SJCRH30 (cell line): Measurements from ENCODE around the gene PEX7. TPM values are rescaled to one million over a fixed set of nuclear protein-coding genes. Genes with fewer than 3 reads are reported as not detected.
A peak's percentile ranks its signal among the peaks of the same experiment; 100 is the strongest.
"Not testable (repeated sequence)": the region's sequence is repeated elsewhere in the genome, so short reads cannot be mapped to it uniquely, and the experiment has no call there.

Experiments used
- DNase-seq, 2 experiments: peaks; one replicate each; pipeline ENCODE4 v3.0.0-alpha.2; 2015 to 2020
- H3K27ac ChIP-seq: fragments of 250-450 bp; sonication (Bioruptor Pico); 2 replicates; pipeline ENCODE4 v1.5.1; 2020; ENCODE audit warnings: mild to moderate bottlenecking, moderate library complexity
- H3K27me3 ChIP-seq: fragments of 250-450 bp; sonication (Bioruptor Pico); 2 replicates; pipeline ENCODE4 v1.5.1; 2020; ENCODE audit warnings: mild to moderate bottlenecking, moderate library complexity
- H3K36me3 ChIP-seq: fragments of 250-450 bp; sonication (Bioruptor Pico); 2 replicates; pipeline ENCODE4 v1.5.1; 2020; ENCODE audit warnings: mild to moderate bottlenecking, moderate library complexity
- H3K4me1 ChIP-seq: fragments of 250-450 bp; sonication (Bioruptor Pico); 2 replicates; pipeline ENCODE4 v1.5.1; 2020; ENCODE audit warnings: mild to moderate bottlenecking, moderate library complexity
- H3K4me3 ChIP-seq: fragments of 250-450 bp; sonication (Bioruptor Pico); 2 replicates; pipeline ENCODE4 v1.5.1; 2020; ENCODE audit warnings: mild to moderate bottlenecking, moderate library complexity
- H3K9me3 ChIP-seq: fragments of 250-450 bp; sonication (Bioruptor Pico); replicated peaks from 2 replicates; pipeline ENCODE4 v1.5.1; 2020; ENCODE audit warnings: mild to moderate bottlenecking, moderate library complexity
- total RNA-seq: library from RNA; depleted of rRNA; stranded (reverse); fragments of >200 nt; shearing (Covaris generic); gene quantifications from 2 replicates; pipeline ENCODE4 v1.2.3, GENCODE V29; 2014

PEX7 gene
- total RNA-seq, 1 experiment from 2014 or later = 3.6 TPM

GRCh38 chr6:136889271-136890193, 67.1 kb downstream of the PEX7 start:
- Histone ChIP-seq H3K4me1 (peaks cover 31% of the 10 kb centered on the region), H3K27me3 (no peaks in the 10 kb centered on the region), H3K27ac (peak overlapping the region; percentile 87), H3K9me3 (no peaks in the 10 kb centered on the region), H3K4me3 (peak overlapping the region; percentile 9; the same call in 1 of the 2 replicates), H3K36me3 (no peaks in the 10 kb centered on the region)
- DNase-seq = peak in 1 of 2 experiments; percentile 53

DNA sequence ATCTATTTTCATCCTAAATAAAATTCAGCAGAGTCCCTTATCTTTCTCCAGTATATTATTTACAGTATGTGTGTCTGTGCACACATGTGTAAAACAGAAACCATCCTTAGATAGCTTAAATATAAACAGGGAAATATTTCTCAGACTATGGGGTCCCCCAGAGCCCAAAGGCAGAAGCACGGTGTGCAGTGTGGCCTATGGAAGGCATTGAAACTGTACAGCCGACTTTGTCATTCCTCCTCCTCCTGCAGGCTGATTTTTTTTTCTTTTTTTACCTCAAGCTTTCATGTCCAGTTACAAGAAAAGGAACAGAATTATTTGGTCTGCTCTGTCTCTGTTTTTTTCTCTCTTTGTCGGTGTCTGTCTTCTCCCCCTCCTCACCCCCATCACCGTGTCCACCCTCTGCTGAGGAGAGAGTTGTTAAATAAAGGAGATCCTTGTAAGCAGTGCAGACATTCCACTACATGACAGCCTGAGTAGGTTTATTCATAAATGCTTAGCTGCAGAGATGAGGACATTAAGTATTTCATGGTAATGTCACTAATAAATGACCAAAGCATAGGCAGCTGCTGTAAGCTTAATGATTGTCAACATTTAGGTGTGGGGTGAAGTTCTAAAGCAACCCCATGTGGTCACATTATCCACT, 67.9 kb downstream of the PEX7 start:
- Histone ChIP-seq H3K27ac (peak overlapping the region; percentile 87), H3K4me1 (peaks cover 32% of the 10 kb centered on the region), H3K27me3 (no peaks in the 10 kb centered on the region), H3K36me3 (no peaks in the 10 kb centered on the region), H3K4me3 (peak overlapping the region; percentile 9; the same call in 1 of the 2 replicates), H3K9me3 (no peaks in the 10 kb centered on the region)
- peak in 1 of 2 experiments; percentile 52 for DNase-seq

GRCh38 chr6:136890986-136891385, 68.6 kb downstream of the PEX7 start:
- Histone ChIP-seq H3K9me3 (no peaks in the 10 kb centered on the region), H3K27ac (peak overlapping the region; percentile 87; the same call in 1 of the 2 replicates), H3K4me1 (peaks cover 39% of the 10 kb centered on the region), H3K4me3 (no peak overlapping the region), H3K27me3 (no peaks in the 10 kb centered on the region), H3K36me3 (no peaks in the 10 kb centered on the region)
- peak in 1 of 2 experiments; percentile 4 for DNase-seq

GRCh38 chr6:136893187-136893586, 70.8 kb downstream of the PEX7 start:
- Histone ChIP-seq H3K27me3 (no peaks in the 10 kb centered on the region), H3K27ac (no peak overlapping the region), H3K4me1 (peaks cover 40% of the 10 kb centered on the region), H3K4me3 (no peak overlapping the region), H3K36me3 (no peaks in the 10 kb centered on the region), H3K9me3 (no peaks in the 10 kb centered on the region)
- DNase-seq = no peak

- H3K9me3 ChIP-seq = no peaks in the 10 kb centered on the region
- peak in 1 of 2 experiments; percentile 5 for DNase-seq
- H3K4me1 ChIP-seq = peaks cover 15% of the 10 kb centered on the region
- H3K27me3 ChIP-seq = no peaks in the 10 kb centered on the region
- H3K36me3 ChIP-seq = no peaks in the 10 kb centered on the region
- no peak overlapping the region for H3K4me3 ChIP-seq
- no peak overlapping the region; the same call in 1 of the 2 replicates for H3K27ac ChIP-seq
These were observed 73.5 kb downstream of the PEX7 start for GRCh38 chr6:136895901-136896300.

DNA sequence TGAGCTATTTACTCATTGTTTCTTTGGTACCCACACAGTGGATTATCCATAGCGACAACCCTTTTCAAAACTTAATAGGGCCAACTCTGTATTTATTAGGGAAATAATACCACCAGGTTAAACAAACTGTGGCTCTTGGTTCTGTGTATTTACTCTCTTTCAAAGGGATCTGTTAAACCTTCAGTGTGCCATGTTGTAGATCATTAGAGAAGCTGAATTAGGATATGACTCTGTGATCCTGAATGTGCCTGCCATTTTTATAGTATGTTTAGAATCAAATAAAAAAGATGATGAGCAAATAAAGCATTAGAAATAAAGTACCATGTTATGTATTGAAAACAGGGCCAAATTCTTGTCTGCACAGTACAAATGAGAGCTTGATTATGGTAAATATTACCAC, 74.7 kb downstream of the PEX7 start:
- Histone ChIP-seq H3K27ac (no peak overlapping the region), H3K9me3 (no peaks in the 10 kb centered on the region), H3K4me3 (no peak overlapping the region), H3K4me1 (peaks cover 14% of the 10 kb centered on the region), H3K27me3 (no peaks in the 10 kb centered on the region), H3K36me3 (no peaks in the 10 kb centered on the region)
- DNase-seq = no peak

- Histone ChIP-seq H3K36me3 (peaks cover 3% of the 10 kb centered on the region), H3K4me3 (no peak overlapping the region), H3K4me1 (peaks cover 4% of the 10 kb centered on the region), H3K27me3 (no peaks in the 10 kb centered on the region), H3K9me3 (no peaks in the 10 kb centered on the region), H3K27ac (no peak overlapping the region)
- DNase-seq = no peak
These were observed 78.9 kb downstream of the PEX7 start for GRCh38 chr6:136901212-136901784.

DNA sequence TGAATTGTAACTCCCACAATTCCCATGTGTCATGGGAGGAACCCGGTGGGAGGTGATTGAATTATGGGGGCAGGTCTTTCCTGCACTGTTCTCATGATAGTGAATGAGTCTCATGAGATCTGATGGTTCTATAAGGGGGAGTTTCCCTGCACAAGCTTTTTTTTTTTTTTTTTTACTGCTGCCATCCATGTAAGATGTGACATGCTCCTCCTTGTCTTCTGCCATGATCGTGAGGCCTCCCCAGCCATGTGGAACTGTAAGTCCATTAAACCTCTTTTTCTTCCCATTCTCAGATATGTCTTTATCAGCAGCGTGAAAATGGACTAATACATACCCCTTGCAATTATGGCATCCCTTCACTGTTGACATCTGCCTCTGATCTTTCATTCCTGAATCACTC, 82.1 kb downstream of the PEX7 start:
- H3K27ac ChIP-seq, H3K4me1 ChIP-seq, H3K9me3 ChIP-seq, H3K36me3 ChIP-seq, H3K27me3 ChIP-seq, H3K4me3 ChIP-seq, DNase-seq: not testable (repeated sequence)

GRCh38 chr6:136914947-136915346, 92.6 kb downstream of the PEX7 start:
- H3K4me3 ChIP-seq = no peak overlapping the region
- no peaks in the 10 kb centered on the region for H3K9me3 ChIP-seq
- no peak overlapping the region for H3K27ac ChIP-seq
- no peaks in the 10 kb centered on the region for H3K27me3 ChIP-seq
- H3K36me3 ChIP-seq = no peaks in the 10 kb centered on the region
- no peak for DNase-seq
- peaks cover 3% of the 10 kb centered on the region; the same call in 1 of the 2 replicates for H3K4me1 ChIP-seq

- Histone ChIP-seq H3K9me3 (no peaks in the 10 kb centered on the region), H3K4me3 (no peak overlapping the region), H3K27me3 (no peaks in the 10 kb centered on the region), H3K27ac (no peak overlapping the region), H3K4me1 (no peaks in the 10 kb centered on the region), H3K36me3 (no peaks in the 10 kb centered on the region)
- no peak for DNase-seq
These were observed 96.3 kb downstream of the PEX7 start for GRCh38 chr6:136918706-136919105.

- Histone ChIP-seq H3K4me1 (no peaks in the 10 kb centered on the region), H3K36me3 (no peaks in the 10 kb centered on the region), H3K4me3 (no peak overlapping the region), H3K27ac (no peak overlapping the region), H3K27me3 (no peaks in the 10 kb centered on the region), H3K9me3 (no peaks in the 10 kb centered on the region)
- no peak for DNase-seq
These were observed 97.8 kb downstream of the PEX7 start for GRCh38 chr6:136920216-136920615.

DNA sequence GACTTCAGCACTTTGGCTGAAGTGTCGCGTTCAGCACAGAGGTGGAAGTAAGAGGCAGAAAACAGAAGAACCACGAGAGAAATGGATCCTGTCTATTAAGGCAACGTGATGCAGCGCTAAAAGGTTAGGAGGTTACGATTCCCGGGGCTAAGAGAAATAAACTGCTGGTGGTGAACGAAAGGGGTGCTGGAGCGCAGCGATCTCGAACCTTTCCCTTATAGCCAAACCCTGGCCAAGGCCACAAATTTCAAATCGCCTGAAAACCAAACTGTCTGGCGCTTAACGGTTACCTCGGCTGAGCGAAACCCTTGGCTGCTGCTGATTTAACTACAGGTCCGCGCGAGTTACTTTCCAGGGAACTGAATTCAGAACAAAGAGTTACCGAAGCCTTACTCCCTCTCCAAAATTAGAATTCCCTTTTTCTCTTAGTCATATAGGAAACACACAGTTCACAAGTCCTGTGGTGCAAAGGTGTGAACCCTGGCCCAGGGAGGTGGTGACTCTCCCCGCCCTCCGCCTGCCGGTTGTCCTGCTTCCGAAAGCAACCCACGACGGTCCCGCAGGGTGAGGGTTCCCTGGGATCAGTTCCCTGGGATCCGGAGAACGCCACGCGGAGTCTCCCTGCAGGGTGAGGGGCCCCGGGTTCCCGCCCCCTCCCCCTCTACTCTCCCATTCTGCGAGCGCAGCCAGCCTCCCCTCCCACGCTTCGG, 98.4 kb downstream of the PEX7 start:
- Histone ChIP-seq H3K4me3 (peak overlapping the region; percentile 80), H3K9me3 (no peaks in the 10 kb centered on the region), H3K4me1 (no peaks in the 10 kb centered on the region), H3K27ac (no peak overlapping the region), H3K36me3 (no peaks in the 10 kb centered on the region), H3K27me3 (no peaks in the 10 kb centered on the region)
- no peak for DNase-seq

DNA sequence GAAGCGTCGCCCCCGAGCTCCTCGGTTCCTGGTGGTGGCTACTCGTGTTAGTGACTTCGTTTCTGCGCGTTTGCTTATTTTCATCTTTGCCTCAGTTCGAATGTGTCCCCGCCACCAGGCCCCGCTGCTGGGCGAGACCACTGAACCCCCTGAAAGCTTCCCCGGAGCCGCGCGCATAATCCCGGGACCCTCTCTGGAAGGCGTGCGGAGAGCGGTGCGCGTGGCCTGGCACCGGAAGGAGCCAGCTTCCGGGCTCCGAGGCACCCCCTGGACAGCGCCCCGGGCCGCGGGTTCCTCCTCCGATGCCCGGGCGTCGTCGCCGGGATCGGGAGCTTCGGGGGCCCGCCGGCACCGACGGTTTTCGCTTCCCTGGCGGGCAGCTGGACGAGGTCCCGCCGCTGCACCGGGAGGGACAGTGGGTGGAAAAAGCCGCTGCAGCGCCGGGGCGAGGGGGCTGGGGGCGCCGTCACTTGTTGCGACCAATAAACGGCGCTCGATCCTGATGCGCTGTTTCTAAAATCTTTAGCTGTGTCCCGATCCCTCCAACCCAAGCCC, 99.1 kb downstream of the PEX7 start:
- H3K4me1 ChIP-seq = no peaks in the 10 kb centered on the region
- no peaks in the 10 kb centered on the region for H3K9me3 ChIP-seq
- peak overlapping the region; percentile 56 for H3K27ac ChIP-seq
- H3K27me3 ChIP-seq = no peaks in the 10 kb centered on the region
- DNase-seq = peak in 1 of 2 experiments; percentile 42
- peak overlapping the region; percentile 80 for H3K4me3 ChIP-seq
- no peaks in the 10 kb centered on the region for H3K36me3 ChIP-seq

DNA sequence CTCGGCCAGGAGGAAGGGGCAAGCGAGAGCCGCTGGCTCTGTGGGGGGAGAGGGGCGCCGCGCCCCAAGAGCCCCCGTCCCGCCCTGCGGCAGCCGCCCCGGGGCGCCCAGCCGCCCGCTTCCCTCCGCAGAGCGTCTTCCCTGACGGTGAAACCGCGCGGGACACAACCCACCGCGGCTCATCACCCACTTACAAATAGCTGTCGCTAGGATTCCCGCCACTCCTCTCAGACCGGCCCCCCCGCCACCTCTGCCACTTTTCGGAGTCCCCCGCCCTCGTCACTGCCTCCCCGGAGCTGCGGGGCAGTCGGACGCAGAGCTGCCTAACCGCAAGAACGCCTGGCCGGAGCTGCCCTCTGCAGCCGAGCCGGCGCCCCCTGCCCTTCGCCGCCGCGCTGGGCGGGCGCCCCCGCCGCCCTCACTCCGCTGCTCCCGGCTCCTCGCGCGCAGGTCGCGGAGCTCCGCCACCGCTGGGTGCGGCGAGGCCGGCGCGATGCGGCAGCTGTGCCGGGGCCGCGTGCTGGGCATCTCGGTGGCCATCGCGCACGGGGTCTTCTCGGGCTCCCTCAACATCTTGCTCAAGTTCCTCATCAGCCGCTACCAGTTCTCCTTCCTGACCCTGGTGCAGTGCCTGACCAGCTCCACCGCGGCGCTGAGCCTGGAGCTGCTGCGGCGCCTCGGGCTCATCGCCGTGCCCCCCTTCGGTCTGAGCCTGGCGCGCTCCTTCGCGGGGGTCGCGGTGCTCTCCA, 99.7 kb downstream of the PEX7 start, which contains the start of gene SLC35D3:
TSS of gene SLC35D3 (plus strand) at position 366 of the 749 bp plus-strand sequence. CDS start at position 494, 128 bp downstream.
- Histone ChIP-seq H3K4me1 (no peaks in the 10 kb centered on the region), H3K4me3 (peak within 1 kb of the TSS; percentile 80), H3K9me3 (no peaks in the 10 kb centered on the region), H3K27ac (peak within 1 kb of the TSS; percentile 56), H3K36me3 (no peaks in the 10 kb centered on the region), H3K27me3 (no peaks in the 10 kb centered on the region)
- DNase-seq = peak; percentile 49 to 51
